IMR-90 (cell line): Measurements from ENCODE around the gene PHOSPHO1. TPM values are rescaled to one million over a fixed set of nuclear protein-coding genes. Genes with fewer than 3 reads are reported as not detected.

Source experiments
- ATAC-seq: fragments of 200-7000 bp; cut with Tn5 transposase; 2 replicates; pipeline ENCODE4 v1.9.1; 2020; ENCODE audit warnings: low read depth, mild to moderate bottlenecking, moderate library complexity
- BruUV-seq: library from RNA; stranded (reverse); fragments of 400-500 nt; replicated peaks from 2 replicates; lab custom pipeline; 2021; lab: Mats Ljungman, UMichigan
- CTCF ChIA-PET: fragments of 300-600 bp; formaldehyde crosslinking; extraction: SDS; loops from one replicate; lab custom pipeline; 2021; ENCODE audit warnings: antibody characterized with exemption; lab: Yijun Ruan, JAX
- POLR2A ChIA-PET: fragments of 300-600 bp; sonication (Branson Sonifier 250); formaldehyde crosslinking; loops from one replicate; lab custom pipeline; 2022; ENCODE audit warnings: antibody characterized with exemption; ENCODE audit not compliant: unreplicated experiment; lab: Charles Lee
- DNase-seq: peaks from one replicate; pipeline ENCODE4 v3.0.0; 2013
- H2AFZ ChIP-seq: replicated peaks from 2 replicates; pipeline ENCODE3; 2013; ENCODE audit warnings: low read length, mild to moderate bottlenecking; ENCODE audit not compliant: poor library complexity
- H2AK5ac ChIP-seq: 2 replicates; pipeline ENCODE4 v1.6.1; 2013; ENCODE audit warnings: low read depth, low read length, inconsistent platforms
- H2AK9ac ChIP-seq: replicated peaks from 2 replicates; pipeline ENCODE3; 2013; ENCODE audit warnings: mild to moderate bottlenecking, low read depth, low read length, moderate library complexity; ENCODE audit not compliant: poor library complexity
- H2BK120ac ChIP-seq: 2 replicates; pipeline ENCODE4 v1.6.1; 2013; ENCODE audit warnings: low read depth, low read length, inconsistent platforms
- H2BK15ac ChIP-seq: 3 replicates; pipeline ENCODE4 v1.6.1; 2013; ENCODE audit warnings: low read depth, low read length, inconsistent platforms
- H2BK20ac ChIP-seq: 2 replicates; pipeline ENCODE4 v1.6.1; 2013; ENCODE audit warnings: low read depth, mild to moderate bottlenecking, inconsistent platforms, low read length, moderate library complexity
- H2BK5ac ChIP-seq: 2 replicates; pipeline ENCODE4 v1.6.1; 2013; ENCODE audit warnings: mild to moderate bottlenecking, low read depth, low read length, inconsistent platforms; ENCODE audit not compliant: poor library complexity, severe bottlenecking
- H3K14ac ChIP-seq: replicated peaks from 2 replicates; pipeline ENCODE4 v1.6.1; 2013; ENCODE audit warnings: low read depth, low read length, inconsistent platforms
- H3K18ac ChIP-seq: 2 replicates; pipeline ENCODE4 v1.6.1; 2013; ENCODE audit warnings: low read depth, low read length, control low read depth
- H3K23ac ChIP-seq: 2 replicates; pipeline ENCODE4 v1.6.1; 2013; ENCODE audit warnings: low read depth, low read length, inconsistent platforms
- H3K27ac ChIP-seq: 2 replicates; pipeline ENCODE4 v1.5.1; 2013; ENCODE audit warnings: mild to moderate bottlenecking, control low read depth, low read length; ENCODE audit not compliant: insufficient read depth
- H3K27me3 ChIP-seq: 2 replicates; pipeline ENCODE4 v1.6.1; 2013; ENCODE audit warnings: low read length; ENCODE audit not compliant: control insufficient read depth, insufficient read depth
- H3K36me3 ChIP-seq: 2 replicates; pipeline ENCODE4 v1.6.1; 2013; ENCODE audit warnings: low read length, mixed read lengths; ENCODE audit not compliant: control insufficient read depth, insufficient read depth
- H3K4ac ChIP-seq: 2 replicates; pipeline ENCODE4 v1.6.1; 2013; ENCODE audit warnings: low read depth, low read length, inconsistent platforms
- H3K4me1 ChIP-seq: 2 replicates; pipeline ENCODE4 v1.6.1; 2013; ENCODE audit warnings: low read length, mixed read lengths; ENCODE audit not compliant: control insufficient read depth, insufficient read depth
- H3K4me2 ChIP-seq: 2 replicates; pipeline ENCODE4 v1.6.1; 2013; ENCODE audit warnings: low read depth, mild to moderate bottlenecking, control low read depth, low read length, moderate library complexity
- H3K4me3 ChIP-seq: 2 replicates; pipeline ENCODE4 v1.5.1; 2013; ENCODE audit warnings: low read depth, mild to moderate bottlenecking, control low read depth, low read length, moderate library complexity; ENCODE audit not compliant: insufficient read depth
- H3K56ac ChIP-seq: 2 replicates; pipeline ENCODE4 v1.6.1; 2013; ENCODE audit warnings: low read length, inconsistent platforms; ENCODE audit not compliant: insufficient read depth; ENCODE audit errors: extremely low read depth
- H3K79me1 ChIP-seq, 2 experiments: 2 replicates each; pipeline ENCODE4 v1.6.1; 2013; ENCODE audit warnings: low read length in 2 of 2, inconsistent platforms in 1 of 2, low read depth in 1 of 2
- H3K9ac ChIP-seq: 2 replicates; pipeline ENCODE4 v1.6.1; 2013; ENCODE audit warnings: low read depth, low read length, control low read depth
- H3K9me1 ChIP-seq: 2 replicates; pipeline ENCODE4 v1.6.1; 2013; ENCODE audit warnings: low read length, inconsistent platforms; ENCODE audit not compliant: insufficient read depth
- H3K9me3 ChIP-seq: 2 replicates; pipeline ENCODE4 v1.6.1; 2013; ENCODE audit warnings: low read length; ENCODE audit not compliant: control insufficient read depth, insufficient read depth
- H4K20me1 ChIP-seq: 2 replicates; pipeline ENCODE4 v1.6.1; 2013; ENCODE audit warnings: low read length, inconsistent platforms; ENCODE audit not compliant: insufficient read depth
- H4K5ac ChIP-seq: 2 replicates; pipeline ENCODE4 v1.6.1; 2013; ENCODE audit warnings: mild to moderate bottlenecking, low read depth, low read length, control low read depth
- H4K8ac ChIP-seq, 2 experiments: 2 replicates each; pipeline ENCODE4 v1.6.1; 2013; ENCODE audit warnings: low read depth in 2 of 2, low read length in 2 of 2, control low read depth in 1 of 2, inconsistent platforms in 1 of 2
- H4K91ac ChIP-seq: 2 replicates; pipeline ENCODE4 v1.6.1; 2013; ENCODE audit warnings: low read depth, low read length, inconsistent platforms; ENCODE audit not compliant: insufficient read depth
- BHLHE40 ChIP-seq: fragments of 150-350 bp; IDR thresholded peaks from 2 replicates; pipeline ENCODE4 v1.6.1; 2016; ENCODE audit warnings: mild to moderate bottlenecking, low read depth, low read length
- CEBPB ChIP-seq: IDR thresholded peaks from 2 replicates; pipeline ENCODE4 v1.6.1; 2012; ENCODE audit warnings: low read depth, low read length, improper control_type of control experiment
- CHD1 ChIP-seq: IDR thresholded peaks from 2 replicates; pipeline ENCODE4 v1.6.1; 2012; ENCODE audit warnings: low read depth, low read length, improper control_type of control experiment
- ELK1 ChIP-seq: fragments of 150-350 bp; IDR thresholded peaks from 2 replicates; pipeline ENCODE4 v1.6.1; 2016; ENCODE audit warnings: low read depth, mild to moderate bottlenecking, low read length, moderate library complexity, borderline replicate concordance
- FOS ChIP-seq: fragments of 150-350 bp; IDR thresholded peaks from 2 replicates; pipeline ENCODE4 v1.6.1; 2016; ENCODE audit warnings: low read depth, low read length
- MAFK ChIP-seq: IDR thresholded peaks from 2 replicates; pipeline ENCODE4 v1.6.1; 2012; ENCODE audit warnings: low read depth, low read length, improper control_type of control experiment
- MAZ ChIP-seq: IDR thresholded peaks from 2 replicates; pipeline ENCODE4 v1.6.1; 2012; ENCODE audit warnings: low read depth, mild to moderate bottlenecking, low read length, improper control_type of control experiment, moderate library complexity, borderline replicate concordance
- MXI1 ChIP-seq: IDR thresholded peaks from 2 replicates; pipeline ENCODE4 v1.6.1; 2012; ENCODE audit warnings: low read depth, mild to moderate bottlenecking, low read length, moderate library complexity, borderline replicate concordance
- NFE2L2 ChIP-seq: fragments of 150-350 bp; IDR thresholded peaks from 2 replicates; pipeline ENCODE4 v1.6.1; 2016; ENCODE audit warnings: low read depth, mild to moderate bottlenecking, low read length
- POLR2A ChIP-seq: IDR thresholded peaks from 2 replicates; pipeline ENCODE4 v1.6.1; 2012; ENCODE audit warnings: mild to moderate bottlenecking, low read depth, low read length
- RAD21 ChIP-seq: IDR thresholded peaks from 2 replicates; pipeline ENCODE4 v1.6.1; 2012; ENCODE audit warnings: low read length, improper control_type of control experiment
- RCOR1 ChIP-seq: IDR thresholded peaks from 2 replicates; pipeline ENCODE4 v1.6.1; 2012; ENCODE audit warnings: mild to moderate bottlenecking, low read length, improper control_type of control experiment; ENCODE audit not compliant: insufficient replicate concordance
- RFX5 ChIP-seq: IDR thresholded peaks from 2 replicates; pipeline ENCODE4 v1.8.0; 2012; ENCODE audit warnings: low read depth, mild to moderate bottlenecking, low read length, moderate library complexity
- SMC3 ChIP-seq: fragments of 150-350 bp; IDR thresholded peaks from 2 replicates; pipeline ENCODE4 v1.6.1; 2016; ENCODE audit warnings: low read depth, mild to moderate bottlenecking, antibody characterized with exemption, low read length, moderate library complexity
- WGBS, 2 experiments: methylation state at CpG; one replicate each; pipeline versions ENCODE4 v1.1.5 to v1.1.7; 2013; ENCODE audit warnings: missing lambda C conversion rate in 2 of 2; ENCODE audit not compliant: insufficient read length in 1 of 2; ENCODE audit errors: extremely low coverage in 2 of 2; 5-methylcytosine and 5-hydroxymethylcytosine counted together
- dilution Hi-C: fragments of 300-500 bp; cut with HindIII; formaldehyde crosslinking; loops from one replicate; pipeline ENCODE4 v1.14.3; 2018; ENCODE audit warnings: low sequenced_read_pairs; ENCODE audit not compliant: unreplicated experiment
- in situ Hi-C: fragments of 300-500 bp; cut with MboI; formaldehyde crosslinking; loops from 3 replicates; pipeline ENCODE4 v1.14.3; 2019; ENCODE audit warnings: low sequenced_read_pairs, inconsistent platforms, mixed read lengths
- intact Hi-C: fragments of 100-400 bp; cut with micrococcal nuclease; formaldehyde crosslinking; loops from 2 replicates; pipeline ENCODE4 v1.10.0; 2022
- polyA plus RNA-seq, 3 experiments: library from polyadenylated mRNA; depleted of rRNA; stranded (reverse); fragments of >200 nt; gene quantifications; 2 replicates each; pipeline ENCODE4 v1.2.3, GENCODE V29; 2012; ENCODE audit warnings: low replicate concordance in 1 of 3
- total RNA-seq: library from RNA; depleted of rRNA; stranded (reverse); fragments of >200 nt; gene quantifications from 2 replicates; pipeline ENCODE4 v1.2.3, GENCODE V29; 2012
- TF ChIP-seq, protein P1 (sequence below): conservative IDR thresholded peaks from 2 replicates; pipeline ENCODE4 v1.5.1; 2012; ENCODE audit warnings: mild to moderate bottlenecking, low read depth, low read length, improper control_type of control experiment
- TF ChIP-seq, protein P2 (sequence below): fragments of 150-350 bp; IDR thresholded peaks from 2 replicates; pipeline ENCODE4 v1.6.1; 2017; ENCODE audit warnings: mild to moderate bottlenecking, antibody characterized with exemption, low read length, low read depth

The PHOSPHO1 gene
- total and polyA plus RNA-seq, 2 of the 4 experiments (the other 2 are of a cell fraction) = under 0.01 to 0.48 TPM

GRCh38 chr17:49269356-49269755 is 38.8 kb upstream of the PHOSPHO1 start:
- in situ Hi-C loops (no loop called here), dilution Hi-C loops (no loop called here), intact Hi-C loops (no loop called here)
- Histone ChIP-seq H4K20me1 (no peaks in the 10 kb centered on the region), H3K79me1 (no peaks in the 10 kb centered on the region), H3K4ac (no peak overlapping the region), H2AFZ (no peak overlapping the region), H4K5ac (no peak overlapping the region), H3K36me3 (no peaks in the 10 kb centered on the region), H2AK9ac (peak overlapping the region; percentile 81), H3K14ac (no peak overlapping the region), H3K27me3 (0 out of 2 replicates have a peak, but pooled peaks cover 2% of the 10 kb centered on the region), H3K9me1 (no peaks in the 10 kb centered on the region), H3K4me2 (no peak overlapping the region), H2BK120ac (no peak overlapping the region), H3K27ac (no peak overlapping the region), H4K91ac (no peak overlapping the region), H3K4me3 (no peak overlapping the region), H2BK5ac (no peak overlapping the region), H2BK20ac (no peak overlapping the region), H3K18ac (no peak overlapping the region), H2BK15ac (no peak overlapping the region), H2AK5ac (no peak overlapping the region), H3K4me1 (no peaks in the 10 kb centered on the region), H4K8ac (no peak overlapping the region), H3K56ac (no peak overlapping the region), H3K9ac (no peak overlapping the region), H3K23ac (no peak overlapping the region), H3K9me3 (no peaks in the 10 kb centered on the region)
- no TSS peak for BruUV-seq
- CTCF ChIA-PET = no interaction called here
- WGBS, 2 experiments = no CpG with 5 or more reads among the region's 5 CpGs
- no peak for ATAC-seq
- no peak for DNase-seq
- POLR2A ChIA-PET = no interaction called here
- no peak for TF ChIP-seq POLR2A
- no peak for TF ChIP-seq RFX5
- TF ChIP-seq FOS = no peak
- TF ChIP-seq RCOR1 = no peak
- TF ChIP-seq MXI1 = no peak
- no peak for TF ChIP-seq MAZ
- TF ChIP-seq BHLHE40 = no peak
- TF ChIP-seq ELK1 = no peak
- TF ChIP-seq CEBPB = no peak
- TF ChIP-seq SMC3 = no peak
- no peak for TF ChIP-seq MAFK
- TF ChIP-seq RAD21 = no peak
- TF ChIP-seq, protein P1, sequence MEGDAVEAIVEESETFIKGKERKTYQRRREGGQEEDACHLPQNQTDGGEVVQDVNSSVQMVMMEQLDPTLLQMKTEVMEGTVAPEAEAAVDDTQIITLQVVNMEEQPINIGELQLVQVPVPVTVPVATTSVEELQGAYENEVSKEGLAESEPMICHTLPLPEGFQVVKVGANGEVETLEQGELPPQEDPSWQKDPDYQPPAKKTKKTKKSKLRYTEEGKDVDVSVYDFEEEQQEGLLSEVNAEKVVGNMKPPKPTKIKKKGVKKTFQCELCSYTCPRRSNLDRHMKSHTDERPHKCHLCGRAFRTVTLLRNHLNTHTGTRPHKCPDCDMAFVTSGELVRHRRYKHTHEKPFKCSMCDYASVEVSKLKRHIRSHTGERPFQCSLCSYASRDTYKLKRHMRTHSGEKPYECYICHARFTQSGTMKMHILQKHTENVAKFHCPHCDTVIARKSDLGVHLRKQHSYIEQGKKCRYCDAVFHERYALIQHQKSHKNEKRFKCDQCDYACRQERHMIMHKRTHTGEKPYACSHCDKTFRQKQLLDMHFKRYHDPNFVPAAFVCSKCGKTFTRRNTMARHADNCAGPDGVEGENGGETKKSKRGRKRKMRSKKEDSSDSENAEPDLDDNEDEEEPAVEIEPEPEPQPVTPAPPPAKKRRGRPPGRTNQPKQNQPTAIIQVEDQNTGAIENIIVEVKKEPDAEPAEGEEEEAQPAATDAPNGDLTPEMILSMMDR = no peak
- no peak for TF ChIP-seq CHD1
- TF ChIP-seq, protein P2, sequence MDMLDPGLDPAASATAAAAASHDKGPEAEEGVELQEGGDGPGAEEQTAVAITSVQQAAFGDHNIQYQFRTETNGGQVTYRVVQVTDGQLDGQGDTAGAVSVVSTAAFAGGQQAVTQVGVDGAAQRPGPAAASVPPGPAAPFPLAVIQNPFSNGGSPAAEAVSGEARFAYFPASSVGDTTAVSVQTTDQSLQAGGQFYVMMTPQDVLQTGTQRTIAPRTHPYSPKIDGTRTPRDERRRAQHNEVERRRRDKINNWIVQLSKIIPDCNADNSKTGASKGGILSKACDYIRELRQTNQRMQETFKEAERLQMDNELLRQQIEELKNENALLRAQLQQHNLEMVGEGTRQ = no peak
- TF ChIP-seq NFE2L2 = no peak
